GM19035 (cell line): ENCODE data around the gene KRTAP4-11.
"Not testable (repeated sequence)": the region's sequence is repeated elsewhere in the genome, so short reads cannot be mapped to it uniquely, and the experiment has no call there.

Experiments
- ATAC-seq: cut with Tn5 transposase; IDR thresholded peaks from one replicate; pipeline ENCODE4 v1.9.1; 2021; ENCODE audit not compliant: unreplicated experiment

Gene KRTAP4-11

DNA sequence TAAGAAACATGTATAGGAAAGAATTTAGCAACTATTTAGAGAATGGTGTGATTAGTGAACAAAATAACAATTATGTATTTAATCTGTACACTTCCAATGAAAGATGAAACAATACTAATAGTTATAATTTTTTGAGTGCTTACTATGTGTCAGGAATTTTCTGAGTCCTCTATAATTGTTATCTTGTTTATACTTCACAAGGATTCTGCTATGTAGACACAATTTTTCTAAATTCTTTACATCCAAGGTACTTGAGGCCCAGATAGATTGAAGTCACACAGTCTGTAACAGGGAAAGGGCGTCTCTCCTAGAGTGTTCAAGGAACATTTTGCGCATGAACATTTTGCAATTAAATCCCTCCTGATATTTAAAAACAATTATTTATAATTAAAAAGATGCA, 6.9 kb upstream of the KRTAP4-11 start:
- no peak for ATAC-seq

DNA sequence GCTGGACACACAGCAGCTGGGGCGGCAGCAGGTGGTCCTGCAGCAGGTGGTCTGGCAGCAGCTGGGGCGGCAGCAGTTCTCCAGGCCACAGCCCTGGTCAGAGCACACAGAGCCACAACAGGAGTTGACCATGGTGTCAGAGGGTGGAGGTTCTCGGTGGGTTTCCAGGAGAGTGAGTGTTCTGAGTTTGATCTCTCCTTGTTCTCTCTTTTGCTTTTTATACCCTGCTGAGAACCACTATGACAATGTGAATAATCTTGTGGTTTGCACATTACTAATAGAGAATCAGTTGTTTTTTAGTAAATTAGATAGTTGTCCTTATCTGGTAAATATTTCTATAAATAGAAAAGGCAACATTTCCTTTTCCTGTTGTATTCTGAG, 5.8 kb upstream of the KRTAP4-11 start, which contains the start of gene KRTAP4-12:
Gene KRTAP4-12 (minus strand): TSS at position 192 of the 381 bp plus-strand sequence. CDS start 60 bp downstream, at position 132.
- ATAC-seq: not testable (repeated sequence)

DNA sequence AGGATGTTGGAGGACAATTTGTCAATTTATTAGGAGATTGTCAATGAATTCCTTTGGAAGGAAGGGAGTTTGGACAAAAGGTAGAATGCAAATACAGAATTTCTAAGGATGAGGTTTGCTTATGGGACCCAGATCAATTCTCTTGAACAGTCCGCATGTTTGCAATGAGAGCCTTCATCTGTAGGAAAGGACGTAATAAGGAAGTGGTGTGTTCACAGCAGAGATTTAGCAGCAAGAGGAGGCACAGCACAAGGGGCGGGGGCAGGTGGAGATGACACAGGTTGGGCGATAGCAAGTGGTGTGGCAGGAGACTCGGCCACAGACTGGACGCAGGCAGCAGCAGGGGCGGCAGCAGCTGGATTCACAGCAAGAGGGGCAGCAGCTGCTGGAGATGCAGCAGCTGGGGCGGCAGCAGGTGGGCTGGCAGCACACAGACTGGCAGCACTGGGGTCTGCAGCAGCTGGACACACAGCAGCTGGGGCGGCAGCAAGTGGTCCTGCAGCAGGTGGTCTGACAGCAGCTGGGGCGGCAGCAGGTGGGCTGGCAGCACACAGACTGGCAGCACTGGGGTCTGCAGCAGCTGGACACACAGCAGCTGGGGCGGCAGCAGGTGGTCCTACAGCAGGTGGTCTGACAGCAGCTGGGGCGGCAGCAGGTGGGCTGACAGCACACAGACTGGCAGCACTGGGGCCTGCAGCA, 5.3 kb upstream of the KRTAP4-11 start:
- not testable (repeated sequence) for ATAC-seq

DNA sequence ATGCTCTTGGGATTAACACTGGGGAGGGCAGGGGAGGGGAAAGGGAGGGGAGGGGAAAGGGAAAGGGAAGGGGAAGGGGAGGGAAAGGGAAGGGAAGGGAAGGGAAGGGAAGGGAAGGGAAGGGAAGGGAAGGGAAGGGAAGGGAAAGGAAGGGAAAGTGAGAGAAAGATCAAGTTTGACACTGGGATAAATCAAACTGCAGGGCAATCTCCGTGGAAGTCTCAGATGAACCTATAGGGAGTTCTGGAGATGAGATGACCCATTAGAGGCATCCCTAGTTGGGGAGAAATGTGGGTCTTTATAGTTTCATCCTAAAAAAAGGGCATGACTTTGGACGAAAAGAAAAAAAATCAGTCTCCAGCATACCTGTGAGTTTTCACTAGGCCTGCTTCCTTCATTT, 3.6 kb upstream of the KRTAP4-11 start:
- no peak for ATAC-seq

DNA sequence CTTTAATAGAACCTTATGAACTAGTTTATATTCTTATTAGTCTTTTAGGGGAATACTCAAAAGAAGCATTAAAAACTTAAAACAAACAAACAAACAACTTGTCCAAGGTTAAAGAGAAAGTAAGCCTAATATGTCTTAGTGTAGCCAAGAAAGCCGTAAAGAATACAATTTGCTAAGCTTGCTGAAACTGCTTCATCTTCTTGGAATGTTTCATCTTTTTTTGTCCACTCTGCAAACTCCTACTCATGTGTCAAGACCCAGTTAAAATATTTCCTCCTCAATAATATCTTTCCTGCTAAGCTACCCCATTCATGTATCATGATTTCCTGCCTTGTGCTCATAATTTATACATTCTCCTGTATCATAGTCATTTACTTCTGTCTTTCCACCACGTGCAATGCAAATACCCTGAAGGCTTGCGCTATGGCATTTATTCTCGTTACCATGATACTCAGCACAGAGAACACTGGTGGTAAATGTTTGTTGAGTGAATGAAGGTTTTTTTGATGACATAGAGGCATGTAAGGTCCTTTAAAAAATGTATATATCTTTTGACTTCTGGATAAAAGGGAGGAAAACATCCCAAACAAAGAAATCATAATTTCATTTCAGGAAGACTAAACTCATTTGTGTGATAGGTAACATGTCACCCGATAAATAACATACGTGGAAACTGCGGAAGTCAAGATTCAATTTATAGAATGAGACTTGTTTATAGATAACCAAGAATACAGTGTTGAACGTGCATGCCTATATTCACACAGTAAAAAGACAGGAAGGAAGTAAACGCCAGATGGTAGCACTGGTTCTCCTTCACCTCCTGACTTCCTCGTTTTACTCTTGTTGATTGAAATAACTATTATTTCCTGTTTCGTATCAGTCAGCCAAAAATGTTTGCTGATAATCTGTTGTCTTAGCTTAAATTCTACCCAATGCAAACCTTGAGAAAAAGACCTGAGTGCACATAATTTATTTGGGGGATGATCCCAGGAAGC, 1.8 kb upstream of the KRTAP4-11 start:
- ATAC-seq: not testable (repeated sequence)

DNA sequence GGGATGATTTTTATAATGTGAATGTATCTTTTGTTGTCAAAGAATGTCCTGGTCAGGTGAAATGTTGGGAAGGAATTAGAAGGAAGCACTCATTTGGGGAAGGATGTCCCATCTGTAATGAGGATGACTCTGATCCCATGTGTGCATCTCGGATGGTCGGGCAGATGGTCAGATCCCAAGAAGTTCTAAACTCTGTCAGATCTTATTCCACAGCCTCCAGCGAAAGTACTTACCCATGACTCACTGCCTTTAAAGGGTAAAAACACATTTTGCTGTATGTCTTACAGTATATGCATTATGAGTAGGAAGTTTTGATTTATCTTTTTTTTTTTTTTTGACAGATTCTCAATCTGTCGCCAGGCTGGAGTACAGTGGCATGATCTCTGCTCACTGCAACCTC, 548 bp upstream of the KRTAP4-11 start:
- ATAC-seq: no peak

DNA sequence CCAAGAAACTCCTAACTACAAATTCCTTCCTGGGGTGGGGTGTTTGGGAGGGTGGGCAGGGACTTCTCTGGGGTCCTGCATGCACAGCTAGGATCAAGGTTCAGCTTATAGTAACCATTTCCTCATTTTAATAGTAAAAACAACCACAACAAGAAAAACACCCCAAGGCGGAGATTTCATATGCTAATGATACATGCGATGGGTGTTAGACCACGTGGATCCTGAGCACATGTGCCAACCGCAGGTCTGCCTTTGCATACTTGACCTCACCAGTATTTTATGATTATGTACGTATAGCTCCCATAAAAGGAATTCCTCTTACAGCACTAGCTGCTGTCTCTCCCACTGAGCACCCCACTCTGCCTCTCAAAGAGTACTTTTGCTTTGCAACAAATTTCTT, 1.9 kb downstream of the KRTAP4-11 start:
- ATAC-seq: no peak

DNA sequence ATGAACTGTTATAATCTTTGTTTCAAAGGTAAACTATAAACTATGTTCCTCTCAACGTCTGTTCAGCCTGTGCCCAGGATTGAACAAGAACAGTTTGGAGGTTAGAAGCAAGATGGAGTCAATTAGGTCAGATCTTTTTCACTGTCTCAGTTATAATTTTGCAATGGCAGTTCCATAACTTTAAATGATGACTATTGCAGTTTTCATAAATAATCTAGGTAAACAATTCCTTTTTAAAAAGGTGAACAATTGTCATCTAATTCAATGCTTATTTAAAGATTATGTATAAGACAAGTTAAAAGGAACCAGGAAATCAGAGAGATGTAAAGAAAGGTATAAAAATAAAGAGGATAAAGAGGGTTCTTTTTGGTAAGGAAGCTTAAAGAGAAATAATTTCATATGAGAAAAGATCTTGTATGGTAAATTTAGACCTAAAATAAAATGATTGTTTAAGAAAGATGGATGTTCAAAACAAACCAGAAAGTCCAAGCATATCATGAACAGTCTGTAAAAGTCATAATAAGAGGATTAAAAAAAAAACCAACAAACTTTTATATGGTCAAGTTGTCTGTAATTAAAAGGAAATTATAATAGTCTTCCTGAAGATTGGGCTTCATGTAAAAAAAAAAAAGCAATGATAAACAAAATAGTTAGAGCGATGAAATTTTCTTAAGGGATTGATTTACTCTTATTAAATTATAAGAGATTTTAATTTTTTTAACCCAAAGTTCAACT, 6.9 kb downstream of the KRTAP4-11 start:
- no peak for ATAC-seq

DNA sequence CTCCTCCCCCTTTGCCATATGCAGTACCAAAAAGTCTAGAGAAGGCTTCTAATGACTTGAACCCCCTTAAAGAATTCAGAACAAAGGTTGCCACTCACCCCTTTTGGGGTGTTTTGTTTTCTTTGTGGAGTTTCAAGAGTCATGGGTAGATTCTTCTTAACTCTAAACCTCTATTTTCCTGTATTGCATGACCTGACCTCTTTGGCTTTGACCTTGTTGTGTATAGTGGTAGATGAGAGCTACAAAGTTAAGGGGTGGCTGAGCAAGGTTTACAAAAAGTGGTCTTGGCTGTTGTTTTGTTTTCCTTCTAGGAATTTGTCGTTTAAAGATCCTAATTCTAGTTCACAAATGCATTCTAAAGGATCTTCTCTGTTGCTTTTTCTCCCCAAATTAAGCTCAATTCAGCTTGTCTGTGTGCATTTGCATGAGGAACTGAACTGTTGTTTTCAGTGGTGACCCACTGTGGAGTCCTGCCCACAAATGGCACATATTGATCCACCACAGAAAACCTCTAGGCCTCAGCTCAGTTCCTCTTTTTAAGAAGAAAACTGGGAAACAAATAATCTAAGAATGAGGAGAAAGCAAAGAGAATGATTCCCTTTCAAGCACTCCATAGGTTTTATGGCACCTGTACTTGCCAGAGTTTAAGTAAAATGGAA, 9.3 kb downstream of the KRTAP4-11 start:
- not testable (repeated sequence) for ATAC-seq

DNA sequence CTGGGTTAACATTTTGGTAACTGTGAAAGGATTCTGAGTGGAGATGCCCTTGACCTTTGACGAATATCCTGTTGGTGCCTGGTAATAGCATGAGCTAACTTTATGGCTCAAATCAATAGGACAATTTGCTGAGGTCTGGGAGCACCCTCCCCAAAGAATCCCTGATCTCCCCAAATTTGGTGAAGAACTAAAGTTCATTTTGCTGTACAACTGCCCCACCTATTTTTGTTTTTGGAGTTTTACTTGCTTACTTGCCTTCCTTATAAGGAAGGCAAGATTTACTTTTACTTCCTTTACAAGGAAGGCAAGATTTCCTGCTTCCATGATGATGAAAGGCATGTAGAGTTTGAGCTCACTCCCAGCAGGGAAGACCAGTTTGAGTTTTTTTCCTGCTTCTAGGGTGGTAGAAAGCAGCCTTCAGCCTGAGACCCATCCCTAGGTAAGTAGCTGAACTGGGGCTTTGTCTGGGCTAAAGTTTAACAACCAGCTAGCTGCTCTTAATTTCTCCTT, 10.2 kb downstream of the KRTAP4-11 start:
- ATAC-seq: no peak

DNA sequence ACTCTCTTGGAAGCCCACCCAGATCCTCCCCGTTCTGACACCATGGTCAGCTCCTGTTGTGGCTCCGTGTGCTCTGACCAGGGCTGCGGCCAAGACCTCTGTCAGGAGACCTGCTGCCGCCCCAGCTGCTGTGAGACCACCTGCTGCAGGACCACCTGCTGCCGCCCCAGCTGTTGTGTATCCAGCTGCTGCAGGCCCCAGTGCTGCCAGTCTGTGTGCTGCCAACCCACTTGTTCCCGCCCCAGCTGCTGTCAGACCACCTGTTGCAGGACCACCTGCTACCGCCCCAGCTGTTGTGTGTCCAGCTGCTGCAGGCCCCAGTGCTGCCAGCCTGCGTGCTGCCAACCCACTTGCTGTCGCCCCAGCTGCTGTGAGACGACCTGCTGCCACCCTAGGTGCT, 12.8 kb downstream of the KRTAP4-11 start, which contains the start of gene KRTAP4-9:
Gene KRTAP4-9 (plus strand): TSS at position 43 of the 400 bp plus-strand sequence. CDS start 0 bp downstream, at position 43.
- not testable (repeated sequence) for ATAC-seq

DNA sequence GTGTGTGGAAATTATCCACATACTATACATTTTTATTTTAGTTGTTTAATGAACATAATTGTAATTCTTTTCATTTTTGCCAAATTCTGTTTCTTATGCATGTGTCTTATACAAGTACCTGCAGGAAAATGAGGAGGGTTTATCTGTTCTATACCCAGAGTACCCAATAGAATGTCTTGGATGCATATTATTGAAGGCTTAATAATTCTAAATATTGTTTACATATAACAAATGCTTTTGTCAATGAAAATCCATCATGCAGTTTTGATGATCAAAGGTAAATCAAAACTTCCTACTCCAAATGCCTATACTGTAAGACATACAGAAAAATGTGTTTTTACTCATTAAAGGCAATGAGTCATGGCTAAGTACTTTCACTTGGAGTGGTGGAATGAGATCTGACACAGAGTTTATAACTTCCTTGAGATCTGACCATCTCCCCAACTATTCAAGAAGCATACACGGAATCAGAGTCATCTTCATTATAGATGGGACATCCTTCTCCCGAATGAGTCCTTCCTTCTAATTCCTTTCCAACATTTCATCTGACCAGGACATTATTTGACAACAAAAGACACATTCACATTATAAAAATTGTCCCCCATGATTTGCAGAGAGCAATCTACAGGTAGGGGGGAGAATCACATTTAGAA, 13.7 kb downstream of the KRTAP4-11 start:
- ATAC-seq: not testable (repeated sequence)

DNA sequence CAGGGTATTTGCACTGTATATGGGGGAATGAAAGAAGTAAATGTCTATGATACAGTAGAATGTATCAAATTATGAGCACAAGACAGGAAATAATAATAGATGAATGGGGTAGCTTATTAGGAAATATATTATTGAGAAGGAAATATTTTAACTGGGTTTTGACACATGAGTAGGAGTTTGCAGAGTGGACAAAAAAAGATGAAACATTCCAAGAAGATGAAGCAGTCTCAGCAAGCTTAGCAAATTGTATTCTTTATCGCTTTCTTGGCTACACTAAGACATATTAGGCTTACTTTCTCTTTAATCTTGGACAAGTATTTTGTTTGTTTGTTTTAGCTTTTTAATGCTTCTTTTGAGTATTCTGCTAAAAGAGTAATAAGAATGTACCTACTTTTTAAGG, 14.3 kb downstream of the KRTAP4-11 start:
- ATAC-seq: no peak

DNA sequence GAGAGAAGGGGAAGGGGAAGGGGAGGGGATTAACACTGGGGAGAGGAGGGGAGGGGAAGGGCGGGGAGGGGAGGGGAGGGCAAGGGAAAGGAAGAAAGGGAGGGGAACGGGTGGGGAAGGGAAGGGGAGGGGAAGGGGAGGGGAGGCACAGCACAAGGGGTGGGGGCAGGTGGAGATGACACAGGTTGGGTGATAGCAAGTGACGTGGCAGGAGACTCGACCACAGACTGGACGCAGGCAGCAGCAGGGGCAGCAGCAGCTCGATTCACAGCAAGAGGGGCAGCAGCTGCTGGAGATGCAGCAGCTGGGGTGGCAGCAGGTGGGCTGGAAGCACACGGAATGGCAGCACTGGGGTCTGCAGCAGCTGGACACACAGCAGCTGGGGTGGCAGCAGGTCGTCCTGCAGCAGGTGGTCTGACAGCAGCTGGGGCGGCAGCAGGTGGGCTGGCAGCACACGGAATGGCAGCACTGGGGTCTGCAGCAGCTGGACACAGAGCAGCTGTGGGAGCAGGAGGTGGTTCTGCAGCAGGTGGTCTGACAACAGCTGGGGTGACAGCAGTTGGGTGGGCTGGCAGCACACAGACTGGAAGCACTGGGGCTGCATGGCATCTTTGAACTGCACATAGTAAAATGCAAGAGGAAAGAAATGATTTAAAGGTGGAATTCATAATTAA, 16.4 kb downstream of the KRTAP4-11 start, which contains the start of gene KRTAP4-16:
Gene KRTAP4-16 (minus strand): TSS at position 624 of the 674 bp plus-strand sequence. CDS start 0 bp downstream, at position 624.
- ATAC-seq: no peak

DNA sequence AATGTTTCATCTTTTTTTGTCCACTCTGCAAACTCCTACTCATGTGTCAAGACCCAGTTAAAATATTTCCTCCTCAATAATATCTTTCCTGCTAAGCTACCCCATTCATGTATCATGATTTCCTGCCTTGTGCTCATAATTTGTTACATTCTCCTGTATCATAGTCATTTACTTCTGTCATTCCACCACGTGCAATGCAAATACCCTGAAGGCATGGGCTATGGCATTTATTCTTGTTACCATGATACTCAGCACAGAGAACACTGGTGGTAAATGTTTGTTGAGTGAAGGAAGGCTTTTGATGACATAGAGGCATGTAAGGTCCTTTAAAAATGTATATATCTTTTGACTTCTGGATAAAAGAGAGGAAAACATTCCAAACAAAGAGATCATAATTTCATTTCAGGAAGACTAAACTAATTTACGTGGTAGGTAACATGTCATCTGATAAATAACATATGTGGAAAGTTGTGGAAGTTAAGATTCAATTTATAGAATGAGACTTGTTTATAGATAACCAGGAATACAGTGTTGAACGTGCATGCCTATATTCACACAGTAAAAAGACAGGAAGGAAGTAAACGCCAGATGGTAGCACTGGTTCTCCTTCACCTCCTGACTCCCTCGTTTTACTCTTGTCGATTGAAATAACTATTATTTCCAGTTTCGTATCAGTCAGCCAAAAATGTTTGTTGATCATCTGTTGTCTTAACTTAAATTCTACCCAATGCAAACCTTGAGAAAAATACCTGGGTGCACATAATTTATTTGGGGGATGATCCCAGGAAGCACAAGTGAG, 18.3 kb downstream of the KRTAP4-11 start:
- ATAC-seq: not testable (repeated sequence)

DNA sequence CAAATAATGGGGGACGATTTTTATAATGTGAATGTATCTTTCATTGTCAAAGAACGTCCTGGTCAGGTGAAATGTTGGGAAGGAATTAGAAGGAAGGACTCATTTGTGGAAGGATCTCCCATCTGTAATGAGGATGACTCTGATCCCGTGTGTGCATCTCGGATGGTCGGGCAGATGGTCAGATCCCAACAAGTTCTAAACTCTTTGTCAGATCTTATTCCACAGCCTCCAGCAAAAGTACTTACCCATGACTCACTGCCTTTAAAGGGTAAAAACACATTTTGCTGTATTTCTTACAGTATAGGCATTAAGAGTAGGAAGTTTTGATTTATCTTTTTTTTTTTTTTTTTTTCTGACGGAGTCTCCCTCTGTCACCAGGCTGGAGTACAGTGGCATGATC, 19.7 kb downstream of the KRTAP4-11 start:
- no peak for ATAC-seq

DNA sequence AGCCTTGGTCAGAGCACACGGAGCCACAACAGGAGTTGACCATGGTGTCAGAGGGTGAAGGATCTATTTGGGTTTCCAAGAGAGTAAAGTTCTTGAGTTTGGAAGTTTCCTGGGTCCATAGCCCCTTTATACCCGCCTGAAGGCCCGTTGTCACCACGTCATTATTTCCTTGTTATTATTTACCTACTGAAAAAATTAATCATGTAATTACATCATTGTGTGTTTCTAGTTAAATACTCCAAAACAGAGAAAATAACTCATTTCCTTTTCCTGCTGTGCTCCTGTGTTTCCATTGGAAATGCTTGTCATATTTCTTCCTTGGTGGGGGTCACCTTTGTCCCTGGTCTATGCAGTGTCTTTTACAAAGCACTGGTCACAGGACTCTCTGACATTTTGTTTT, 20.1 kb downstream of the KRTAP4-11 start, which contains the start of gene KRTAP4-8:
Gene KRTAP4-8 (minus strand): TSS at position 101 of the 400 bp plus-strand sequence. CDS start 58 bp downstream, at position 43.
- no peak for ATAC-seq

DNA sequence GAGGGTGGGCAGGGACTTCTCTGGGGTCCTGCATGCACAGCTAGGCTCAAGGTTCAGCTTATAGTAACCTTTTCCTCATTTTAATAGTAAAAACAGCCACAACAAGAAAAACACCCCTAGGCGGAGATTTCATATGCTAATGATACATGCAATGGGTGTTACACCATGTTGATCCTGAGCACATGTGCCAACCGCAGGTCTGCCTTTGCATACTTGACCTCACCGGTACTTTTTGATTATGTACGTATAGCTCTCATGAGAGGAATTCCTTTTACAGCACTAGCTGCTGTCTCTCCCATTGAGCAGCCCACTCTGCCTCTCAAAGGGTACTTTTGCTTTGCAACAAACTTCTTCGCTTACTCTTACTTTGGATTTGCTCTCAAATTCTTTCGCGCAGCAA, 22.1 kb downstream of the KRTAP4-11 start:
- ATAC-seq: no peak
